KG1 (cell line): ENCODE measurements around the gene MACF1.
A peak's percentile ranks its signal among the peaks of the same experiment; 100 is the strongest.

ENCODE experiments used
- DNase-seq: peaks from one replicate; lab custom pipeline; 2025; lab: John Stamatoyannopoulos, UW

The MACF1 gene

GRCh38 chr1:39213511-39214002 lies 9.1 kb downstream of the MACF1 start:
- DNase-seq: no peak

- no peak for DNase-seq
These were observed 9.7 kb downstream of the MACF1 start for GRCh38 chr1:39214021-39214713.

- no peak for DNase-seq
These were observed 10.2 kb downstream of the MACF1 start for GRCh38 chr1:39214714-39214997.

GRCh38 chr1:39214998-39215873 lies 10.7 kb downstream of the MACF1 start:
- peak; percentile 75 for DNase-seq

- DNase-seq: no peak
These were observed 12.3 kb downstream of the MACF1 start for GRCh38 chr1:39216771-39217170.

- DNase-seq: no peak
These were observed 16.7 kb downstream of the MACF1 start for GRCh38 chr1:39220891-39221870.

- DNase-seq: no peak
These were observed 19.9 kb downstream of the MACF1 start for GRCh38 chr1:39224295-39224829.

GRCh38 chr1:39226836-39227235 lies 22.3 kb downstream of the MACF1 start:
- DNase-seq: no peak

- no peak for DNase-seq
These were observed 23.8 kb downstream of the MACF1 start for GRCh38 chr1:39228252-39228651.

GRCh38 chr1:39229504-39229903 lies 25.0 kb downstream of the MACF1 start:
- no peak for DNase-seq

GRCh38 chr1:39230261-39231190 lies 26.0 kb downstream of the MACF1 start:
- no peak for DNase-seq

- no peak for DNase-seq
These were observed 32.5 kb downstream of the MACF1 start for GRCh38 chr1:39236971-39237370.

- DNase-seq: no peak
These were observed 34.0 kb downstream of the MACF1 start for GRCh38 chr1:39238476-39238875.

GRCh38 chr1:39239968-39240367 lies 35.5 kb downstream of the MACF1 start:
- DNase-seq: no peak

- no peak for DNase-seq
These were observed 38.8 kb downstream of the MACF1 start for GRCh38 chr1:39243302-39243701.

GRCh38 chr1:39250460-39251240 lies 46.2 kb downstream of the MACF1 start:
- no peak for DNase-seq

GRCh38 chr1:39255222-39255621 lies 50.7 kb downstream of the MACF1 start:
- no peak for DNase-seq

GRCh38 chr1:39258146-39258924 lies 53.8 kb downstream of the MACF1 start:
- peak; percentile 4 for DNase-seq

GRCh38 chr1:39258925-39259244 lies 54.4 kb downstream of the MACF1 start:
- no peak for DNase-seq
